HG03460 (cell line): Measurements from ENCODE around the gene ANKRD31.

Source experiments
- ATAC-seq: cut with Tn5 transposase; IDR thresholded peaks from one replicate; pipeline ENCODE4 v1.9.1; 2021; ENCODE audit not compliant: unreplicated experiment

Gene ANKRD31

DNA sequence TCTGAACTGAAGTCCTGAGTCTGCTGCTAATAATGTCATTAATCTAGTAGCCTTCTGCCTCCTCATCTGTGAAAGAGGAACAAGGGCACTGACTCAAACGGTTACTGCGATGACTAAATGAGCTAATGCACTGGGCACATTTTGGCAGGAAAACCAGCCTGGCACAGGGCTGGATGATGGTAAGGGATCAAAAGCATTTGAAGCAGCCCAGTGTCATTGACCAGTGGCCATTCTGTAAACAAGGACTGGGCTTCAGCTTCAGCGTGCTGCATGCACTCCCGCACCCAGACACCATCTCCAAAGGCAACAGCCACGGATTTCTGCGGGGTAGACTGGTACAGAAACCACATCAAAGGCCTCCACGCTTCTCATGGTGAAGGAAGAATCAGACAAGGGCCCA is 192.3 kb downstream of the ANKRD31 start:
- ATAC-seq: no peak

GRCh38 chr5:75043633-75044264 is 192.9 kb downstream of the ANKRD31 start:
- no peak for ATAC-seq

DNA sequence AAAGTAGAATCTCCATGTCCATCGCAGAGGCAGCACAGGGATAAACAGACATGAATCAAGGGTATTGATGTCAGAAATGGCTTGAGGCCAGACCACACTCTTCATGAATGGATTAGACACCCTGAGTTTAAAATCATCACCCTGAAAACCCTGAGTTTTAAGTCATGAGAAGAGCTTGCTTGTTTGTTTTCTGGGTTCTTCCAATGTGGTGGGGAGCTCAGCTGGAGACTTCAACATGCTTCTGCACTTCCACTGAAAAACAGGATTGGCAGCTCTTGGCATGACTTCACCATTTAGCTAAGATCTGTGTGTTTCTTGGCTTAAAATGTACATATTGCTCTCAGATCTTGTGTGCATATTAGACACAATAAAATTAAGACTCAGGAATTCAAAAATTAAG is 194.2 kb downstream of the ANKRD31 start:
- ATAC-seq: no peak

GRCh38 chr5:75040973-75041372 is 195.7 kb downstream of the ANKRD31 start:
- no peak for ATAC-seq

- no peak for ATAC-seq
Observed at GRCh38 chr5:75037106-75037505, 199.6 kb downstream of the ANKRD31 start.

DNA sequence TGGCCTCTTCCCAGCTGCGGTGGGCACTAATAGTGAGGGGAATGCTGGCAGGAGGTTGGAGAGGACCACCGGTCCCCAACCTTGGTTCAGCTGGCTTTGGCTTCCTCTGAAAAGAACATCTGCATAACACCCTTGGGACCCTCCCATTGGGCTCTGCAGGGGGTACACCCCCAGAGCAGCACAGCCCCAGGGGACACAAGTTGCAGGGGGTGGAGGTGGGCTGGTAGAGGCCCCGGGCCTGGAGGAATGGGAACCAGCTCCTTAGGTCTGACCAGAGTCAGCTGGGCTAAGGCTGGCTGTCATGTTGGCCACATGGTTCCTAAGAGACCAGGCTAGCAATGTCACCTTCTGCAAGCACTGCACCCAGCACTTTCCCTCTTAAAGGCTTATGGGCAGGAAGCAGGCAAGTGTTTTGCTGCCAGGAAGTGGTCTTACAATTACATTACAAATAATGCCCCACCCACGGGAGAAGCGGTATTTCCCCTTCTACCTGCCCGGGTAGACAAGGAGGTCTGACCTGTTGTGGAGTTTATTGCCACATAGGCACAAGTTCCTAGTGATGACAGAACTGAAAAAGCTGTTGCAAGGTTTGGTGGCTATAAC is 202.4 kb downstream of the ANKRD31 start:
- ATAC-seq: no peak

GRCh38 chr5:75031366-75031765 is 205.3 kb downstream of the ANKRD31 start:
- ATAC-seq: no peak

DNA sequence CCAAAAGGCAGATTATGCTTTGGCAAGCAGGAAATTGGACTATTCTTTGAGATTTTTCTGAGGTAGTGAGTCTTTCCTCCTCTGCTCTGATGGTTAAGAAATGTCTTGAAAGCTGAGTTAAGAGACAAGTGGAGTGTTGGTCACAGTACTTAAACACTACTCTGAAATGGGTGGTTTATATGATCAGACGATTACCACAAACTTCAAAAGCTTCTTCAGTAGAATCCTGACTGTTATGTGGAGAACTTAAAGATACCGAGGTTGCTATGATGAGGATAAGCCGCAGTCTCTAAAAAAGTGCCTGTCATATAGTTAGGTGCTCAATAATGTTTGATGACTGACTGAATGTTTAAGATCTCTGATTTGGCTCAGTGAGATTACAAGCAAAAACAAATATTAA is 208.6 kb downstream of the ANKRD31 start:
- ATAC-seq: no peak

DNA sequence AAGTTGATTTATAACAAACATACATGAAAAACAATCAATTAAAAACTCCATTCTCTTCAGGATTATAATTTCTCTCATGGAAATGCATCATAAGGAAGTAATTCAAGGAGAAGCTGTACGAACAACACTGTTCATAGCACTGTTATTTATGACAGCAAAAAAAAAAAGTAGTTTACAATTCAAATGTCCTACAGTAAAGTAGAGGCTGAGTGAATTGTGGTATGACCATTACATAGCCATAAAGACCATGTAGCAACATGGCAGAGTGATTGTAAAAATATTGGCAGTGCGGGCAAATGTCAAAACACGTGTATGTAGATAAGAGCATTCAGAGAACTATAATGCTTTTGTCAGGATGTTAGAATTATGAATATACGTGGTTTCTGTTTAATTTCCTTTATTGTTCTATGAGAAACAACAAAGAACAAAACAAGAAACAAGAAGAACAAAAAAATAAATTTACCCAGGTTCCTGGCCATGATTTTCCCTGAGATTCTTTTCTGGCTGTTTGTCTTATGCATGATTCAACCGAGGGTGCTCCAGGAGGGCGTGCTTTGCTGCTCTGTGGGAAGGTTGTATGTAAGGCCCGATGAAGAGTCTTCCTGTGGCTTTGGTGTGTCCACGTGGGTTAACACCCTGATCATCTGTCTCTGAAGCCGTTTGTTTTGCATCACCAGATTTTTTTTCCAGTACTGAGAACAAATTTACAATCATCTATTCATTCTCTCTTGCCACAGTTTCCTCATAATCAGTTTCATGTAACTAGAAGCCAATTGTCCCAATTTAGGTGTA is 213.1 kb downstream of the ANKRD31 start:
- no peak for ATAC-seq

DNA sequence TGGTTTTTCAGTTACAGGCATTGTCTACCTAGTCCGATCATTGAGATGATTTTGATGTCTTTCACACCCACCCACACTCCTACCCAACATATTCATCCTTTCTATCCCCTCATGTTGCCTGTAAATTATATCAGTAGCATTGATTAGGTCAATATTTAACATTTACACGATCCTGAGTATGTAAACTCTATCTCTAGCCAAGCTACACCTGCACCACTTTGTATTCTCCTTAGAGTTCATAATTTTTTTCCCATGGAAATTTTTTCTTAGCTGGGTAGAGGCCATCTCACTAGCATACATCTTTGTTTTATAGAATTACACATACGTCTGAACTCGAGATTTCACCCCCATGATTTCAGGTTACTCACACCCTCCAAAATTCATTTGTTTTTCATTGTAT is 214.9 kb downstream of the ANKRD31 start:
- no peak for ATAC-seq

- no peak for ATAC-seq
Observed at GRCh38 chr5:75021219-75021618, 215.5 kb downstream of the ANKRD31 start.

DNA sequence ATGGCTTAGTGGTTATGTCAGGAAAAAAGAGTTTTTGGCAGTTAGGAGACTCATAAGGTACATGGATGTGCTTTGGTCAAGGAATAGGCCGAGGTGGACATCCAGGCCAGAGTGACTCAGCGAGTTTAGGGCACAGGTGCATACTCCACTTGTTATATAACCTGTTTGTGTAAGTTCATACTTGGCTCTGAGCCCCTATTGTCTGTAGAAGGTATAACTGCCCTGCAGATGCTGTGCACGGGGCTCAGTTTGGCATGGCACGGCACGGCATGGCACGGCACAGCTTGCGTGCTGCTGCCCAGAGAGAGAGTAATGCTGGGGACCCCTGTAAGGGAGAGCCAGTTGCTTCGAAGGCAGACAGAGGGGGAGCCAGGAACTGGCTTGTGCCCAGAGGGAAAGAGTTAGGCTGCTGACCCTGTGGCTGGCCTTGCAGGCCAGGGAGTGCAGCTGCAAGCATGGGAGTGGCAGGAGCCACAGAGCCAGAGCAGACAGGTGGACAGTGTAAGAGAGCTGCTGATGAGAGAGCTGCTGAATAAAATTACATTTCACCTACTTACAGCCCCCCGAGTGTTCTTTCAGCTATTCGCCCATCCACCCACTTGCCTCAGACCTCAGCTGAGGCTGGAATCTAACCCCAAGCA is 216.5 kb downstream of the ANKRD31 start:
- no peak for ATAC-seq

- no peak for ATAC-seq
Observed at GRCh38 chr5:75018805-75019587, 217.7 kb downstream of the ANKRD31 start.
